Stimulated activated naive CD4-positive, alpha-beta T cell (primary cell): ENCODE results near the gene ADISSP.

Source experiments
- DNase-seq, 6 experiments: peaks; one replicate each; lab custom pipeline; 2025; lab: John Stamatoyannopoulos, UW

Gene ADISSP

GRCh38 chr20:3767427-3768341 lies at the start of gene ADISSP:
Gene ADISSP, minus strand, starts transcription at chr20:3767753. Its CDS starts 7,653 bp downstream, at chr20:3760100.
- DNase-seq: peak; percentile 90 to 96 (median 92)

GRCh38 chr20:3815703-3816315 lies 48.3 kb upstream of the ADISSP start:
- peak in 2 of 6 experiments; percentile 22 to 35 for DNase-seq

GRCh38 chr20:3814928-3815495 lies 47.5 kb upstream of the ADISSP start:
- no peak for DNase-seq

GRCh38 chr20:3813848-3814581 lies 46.5 kb upstream of the ADISSP start:
- DNase-seq: peak in 2 of 6 experiments; percentile 15 to 26

- DNase-seq: peak in 2 of 6 experiments; percentile 6 to 26
Measured at GRCh38 chr20:3812975-3813847, 45.7 kb upstream of the ADISSP start.

- DNase-seq: no peak
Measured at GRCh38 chr20:3812259-3812681, 44.7 kb upstream of the ADISSP start.

- DNase-seq: peak; percentile 82 to 91 (median 88)
Measured at GRCh38 chr20:3811467-3812258, 44.1 kb upstream of the ADISSP start.

- no peak for DNase-seq
Measured at GRCh38 chr20:3808544-3808943, 41.0 kb upstream of the ADISSP start.

GRCh38 chr20:3804781-3805180 lies 37.2 kb upstream of the ADISSP start:
- DNase-seq: no peak

- DNase-seq: no peak
Measured at GRCh38 chr20:3804254-3804751, 36.8 kb upstream of the ADISSP start.

- no peak for DNase-seq
Measured at GRCh38 chr20:3803854-3804253, 36.3 kb upstream of the ADISSP start.

GRCh38 chr20:3803289-3803688 lies 35.7 kb upstream of the ADISSP start:
- no peak for DNase-seq

- no peak for DNase-seq
Measured at GRCh38 chr20:3802524-3803239, 35.1 kb upstream of the ADISSP start.

- no peak for DNase-seq
Measured at GRCh38 chr20:3801846-3802245, 34.3 kb upstream of the ADISSP start.

GRCh38 chr20:3801299-3801698 lies 33.7 kb upstream of the ADISSP start:
- no peak for DNase-seq

GRCh38 chr20:3800878-3801260 lies 33.3 kb upstream of the ADISSP start:
- DNase-seq: no peak

GRCh38 chr20:3800256-3800877 lies 32.8 kb upstream of the ADISSP start:
- DNase-seq: no peak

GRCh38 chr20:3798908-3799248 lies 31.3 kb upstream of the ADISSP start:
- DNase-seq: no peak

GRCh38 chr20:3798373-3798768 lies 30.8 kb upstream of the ADISSP start:
- no peak for DNase-seq
